ENCODE measurements around the gene APOBEC3B.

GRCh38 chr22:38964306-38964705, 17.8 kb upstream of the APOBEC3B start:
- TF ChIP-seq EZH2 (IDR thresholded peaks at IDR 0.05; ENCODE audit: borderline replicate concordance, insufficient read depth, low read depth, low read length, poor library complexity, severe bottlenecking): no peak
- no peak for TF ChIP-seq CTCF (IDR thresholded peaks at IDR 0.05)
